Measurements from ENCODE around the gene ZNF467.
A peak's percentile ranks its signal among the peaks of the same experiment; 100 is the strongest.

Gene ZNF467

GRCh38 chr7:149806726-149807125 lies 33.3 kb upstream of the ZNF467 start:
- Histone ChIP-seq H3K27me3 (ENCODE audit: control insufficient read depth in 3 of 3, insufficient read depth in 3 of 3, low read depth in 1 of 3, low read length in 3 of 3) (peaks cover 0 to 9% (median 0%) of the 10 kb centered on the region in 3 experiments), H3K14ac (ENCODE audit: low read length) (no peak overlapping the region), H3K4me1 (ENCODE audit: control insufficient read depth in 2 of 2, insufficient read depth in 1 of 2, low read depth in 1 of 2, low read length in 2 of 2) (peaks cover 0 to 2% of the 10 kb centered on the region in 2 donors), H2BK15ac (ENCODE audit: low read length) (no peak overlapping the region), H3K9me3 (replicated peaks in 1 of 2; ENCODE audit: control insufficient read depth in 2 of 2, insufficient read depth in 1 of 2, low read depth in 1 of 2, low read length in 2 of 2) (no peaks in the 10 kb centered on the region), H3K4me2 (ENCODE audit: insufficient read depth, low read length, poor library complexity, severe bottlenecking) (no peak overlapping the region), H3K18ac (ENCODE audit: low read length) (peak overlapping the region; percentile 53), H2BK12ac (ENCODE audit: low read length) (peak overlapping the region; percentile 89), H4K8ac (ENCODE audit: low read depth, low read length) (no peak overlapping the region), H3K23ac (ENCODE audit: low read depth, low read length, poor library complexity) (peak overlapping the region; percentile 49), H3K4ac (ENCODE audit: low read length) (peak overlapping the region; percentile 12), H2AFZ (ENCODE audit: low read length) (no peak overlapping the region), H3K9ac (ENCODE audit: low read depth, low read length, poor library complexity) (peak overlapping the region; percentile 66), H4K91ac (ENCODE audit: low read depth, low read length, poor library complexity) (no peak overlapping the region), H2BK120ac (ENCODE audit: low read depth, low read length) (no peak overlapping the region), H3K36me3 (replicated peaks in 1 of 2; ENCODE audit: control insufficient read depth in 2 of 2, insufficient read depth in 2 of 2, low read length in 2 of 2) (no peaks in the 10 kb centered on the region), H3K79me1 (ENCODE audit: low read depth, low read length) (no peaks in the 10 kb centered on the region), H2AK5ac (ENCODE audit: low read depth, low read length) (peak overlapping the region; percentile 42), H3K4me3 (ENCODE audit: low read length in 2 of 2) (no peak overlapping the region), H2BK5ac (ENCODE audit: low read length) (peak overlapping the region; percentile 7), H3K27ac (replicated peaks; ENCODE audit: low read length) (no peak overlapping the region)
- no peak for DNase-seq (ENCODE audit: low spot score)
- WGBS, 2 donors (ENCODE audit: extremely low coverage in 2 of 2, insufficient read length in 2 of 2, insufficient replicate concordance in 1 of 2): no CpG with 5 or more reads among the region's 16 CpGs

DNA sequence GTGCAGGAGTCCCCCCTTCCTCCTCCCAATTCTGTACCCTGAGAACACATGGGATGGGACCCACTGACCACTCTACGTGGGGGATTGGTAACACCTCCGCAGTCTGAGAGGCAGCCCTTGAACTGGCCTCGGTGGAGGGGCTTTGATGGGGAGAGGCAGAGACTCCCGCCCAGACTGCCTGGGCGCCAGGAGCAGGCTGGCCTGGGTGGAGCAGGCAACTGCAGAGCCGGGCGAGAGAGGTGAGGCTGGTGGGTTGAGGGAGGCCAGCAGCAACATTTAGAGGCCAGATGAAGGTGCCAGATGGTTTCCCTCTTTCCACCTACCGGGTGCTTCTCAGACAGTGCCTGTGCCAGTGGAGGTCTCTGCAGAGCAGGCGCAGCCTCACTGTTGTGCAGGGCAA lies 30.7 kb upstream of the ZNF467 start:
- Histone ChIP-seq H3K4me1 (ENCODE audit: control insufficient read depth in 2 of 2, insufficient read depth in 1 of 2, low read depth in 1 of 2, low read length in 2 of 2) (no peaks in the 10 kb centered on the region), H3K4ac (ENCODE audit: low read length) (no peak overlapping the region), H3K79me1 (ENCODE audit: low read depth, low read length) (no peaks in the 10 kb centered on the region), H3K4me2 (ENCODE audit: insufficient read depth, low read length, poor library complexity, severe bottlenecking) (no peak overlapping the region), H3K18ac (ENCODE audit: low read length) (peak overlapping the region; percentile 80), H3K14ac (ENCODE audit: low read length) (peak overlapping the region; percentile 71), H2BK120ac (ENCODE audit: low read depth, low read length) (no peak overlapping the region), H3K36me3 (replicated peaks in 1 of 2; ENCODE audit: control insufficient read depth in 2 of 2, insufficient read depth in 2 of 2, low read length in 2 of 2) (no peaks in the 10 kb centered on the region), H2AK5ac (ENCODE audit: low read depth, low read length) (peak overlapping the region; percentile 95), H3K27ac (replicated peaks; ENCODE audit: low read length) (no peak overlapping the region), H3K9ac (ENCODE audit: low read depth, low read length, poor library complexity) (peak overlapping the region; percentile 21), H2BK12ac (ENCODE audit: low read length) (peak overlapping the region; percentile 4), H4K91ac (ENCODE audit: low read depth, low read length, poor library complexity) (no peak overlapping the region), H2BK15ac (ENCODE audit: low read length) (no peak overlapping the region), H3K23ac (ENCODE audit: low read depth, low read length, poor library complexity) (peak overlapping the region; percentile 91), H2BK5ac (ENCODE audit: low read length) (no peak overlapping the region), H4K8ac (ENCODE audit: low read depth, low read length) (peak overlapping the region; percentile 98), H3K4me3 (ENCODE audit: low read length in 2 of 2) (no peak overlapping the region), H2AFZ (ENCODE audit: low read length) (no peak overlapping the region), H3K9me3 (replicated peaks in 1 of 2; ENCODE audit: control insufficient read depth in 2 of 2, insufficient read depth in 1 of 2, low read depth in 1 of 2, low read length in 2 of 2) (no peaks in the 10 kb centered on the region), H3K27me3 (ENCODE audit: control insufficient read depth in 3 of 3, insufficient read depth in 3 of 3, low read depth in 1 of 3, low read length in 3 of 3) (peaks cover 0 to 9% (median 0%) of the 10 kb centered on the region in 3 experiments)
- WGBS, 2 donors (ENCODE audit: extremely low coverage in 2 of 2, insufficient read length in 2 of 2, insufficient replicate concordance in 1 of 2): no CpG with 5 or more reads among the region's 9 CpGs
- no peak for DNase-seq (ENCODE audit: low spot score)

GRCh38 chr7:149803551-149804074 lies 30.2 kb upstream of the ZNF467 start:
- H3K9me3 ChIP-seq (replicated peaks in 1 of 2; ENCODE audit: control insufficient read depth in 2 of 2, insufficient read depth in 1 of 2, low read depth in 1 of 2, low read length in 2 of 2): no peaks in the 10 kb centered on the region
- no peak for DNase-seq (ENCODE audit: low spot score)
- no peak overlapping the region for H2AFZ ChIP-seq (ENCODE audit: low read length)
- H3K36me3 ChIP-seq (replicated peaks in 1 of 2; ENCODE audit: control insufficient read depth in 2 of 2, insufficient read depth in 2 of 2, low read length in 2 of 2): no peaks in the 10 kb centered on the region
- H2AK5ac ChIP-seq (ENCODE audit: low read depth, low read length): peak overlapping the region; percentile 95
- no peak overlapping the region for H4K91ac ChIP-seq (ENCODE audit: low read depth, low read length, poor library complexity)
- no peak overlapping the region for H3K27ac ChIP-seq (replicated peaks; ENCODE audit: low read length)
- H2BK120ac ChIP-seq (ENCODE audit: low read depth, low read length): no peak overlapping the region
- no CpG with 5 or more reads among the region's 17 CpGs for WGBS, 2 donors (ENCODE audit: extremely low coverage in 2 of 2, insufficient read length in 2 of 2, insufficient replicate concordance in 1 of 2)
- H3K79me1 ChIP-seq (ENCODE audit: low read depth, low read length): no peaks in the 10 kb centered on the region
- peak overlapping the region; percentile 80 for H3K18ac ChIP-seq (ENCODE audit: low read length)
- H3K14ac ChIP-seq (ENCODE audit: low read length): peak overlapping the region; percentile 71
- peak overlapping the region; percentile 85 for H2BK15ac ChIP-seq (ENCODE audit: low read length)
- no peaks in the 10 kb centered on the region for H3K4me1 ChIP-seq (ENCODE audit: control insufficient read depth in 2 of 2, insufficient read depth in 1 of 2, low read depth in 1 of 2, low read length in 2 of 2)
- H2BK12ac ChIP-seq (ENCODE audit: low read length): no peak overlapping the region
- H2BK5ac ChIP-seq (ENCODE audit: low read length): peak overlapping the region; percentile 75
- no peak overlapping the region for H3K4me3 ChIP-seq (ENCODE audit: low read length in 2 of 2)
- H3K27me3 ChIP-seq (ENCODE audit: control insufficient read depth in 3 of 3, insufficient read depth in 3 of 3, low read depth in 1 of 3, low read length in 3 of 3): peaks cover 0 to 9% (median 0%) of the 10 kb centered on the region in 3 experiments
- H3K9ac ChIP-seq (ENCODE audit: low read depth, low read length, poor library complexity): no peak overlapping the region
- H3K23ac ChIP-seq (ENCODE audit: low read depth, low read length, poor library complexity): peak overlapping the region; percentile 91
- no peak overlapping the region for H3K4me2 ChIP-seq (ENCODE audit: insufficient read depth, low read length, poor library complexity, severe bottlenecking)
- no peak overlapping the region for H3K4ac ChIP-seq (ENCODE audit: low read length)
- peak overlapping the region; percentile 98 for H4K8ac ChIP-seq (ENCODE audit: low read depth, low read length)

GRCh38 chr7:149802966-149803365 lies 29.6 kb upstream of the ZNF467 start:
- Histone ChIP-seq H3K4me2 (ENCODE audit: insufficient read depth, low read length, poor library complexity, severe bottlenecking) (no peak overlapping the region), H3K14ac (ENCODE audit: low read length) (no peak overlapping the region), H3K36me3 (replicated peaks in 1 of 2; ENCODE audit: control insufficient read depth in 2 of 2, insufficient read depth in 2 of 2, low read length in 2 of 2) (no peaks in the 10 kb centered on the region), H3K27me3 (ENCODE audit: control insufficient read depth in 3 of 3, insufficient read depth in 3 of 3, low read depth in 1 of 3, low read length in 3 of 3) (peaks cover 0 to 9% (median 0%) of the 10 kb centered on the region in 3 experiments), H2BK12ac (ENCODE audit: low read length) (no peak overlapping the region), H2BK120ac (ENCODE audit: low read depth, low read length) (no peak overlapping the region), H3K4me3 (ENCODE audit: low read length in 2 of 2) (no peak overlapping the region), H3K27ac (replicated peaks; ENCODE audit: low read length) (no peak overlapping the region), H3K4ac (ENCODE audit: low read length) (no peak overlapping the region), H3K23ac (ENCODE audit: low read depth, low read length, poor library complexity) (peak overlapping the region; percentile 91), H2BK5ac (ENCODE audit: low read length) (no peak overlapping the region), H2AK5ac (ENCODE audit: low read depth, low read length) (peak overlapping the region; percentile 95), H2BK15ac (ENCODE audit: low read length) (peak overlapping the region; percentile 85), H3K9ac (ENCODE audit: low read depth, low read length, poor library complexity) (no peak overlapping the region), H3K4me1 (ENCODE audit: control insufficient read depth in 2 of 2, insufficient read depth in 1 of 2, low read depth in 1 of 2, low read length in 2 of 2) (no peaks in the 10 kb centered on the region), H4K8ac (ENCODE audit: low read depth, low read length) (no peak overlapping the region), H3K79me1 (ENCODE audit: low read depth, low read length) (no peaks in the 10 kb centered on the region), H3K9me3 (replicated peaks in 1 of 2; ENCODE audit: control insufficient read depth in 2 of 2, insufficient read depth in 1 of 2, low read depth in 1 of 2, low read length in 2 of 2) (no peaks in the 10 kb centered on the region), H3K18ac (ENCODE audit: low read length) (peak overlapping the region; percentile 80), H2AFZ (ENCODE audit: low read length) (no peak overlapping the region), H4K91ac (ENCODE audit: low read depth, low read length, poor library complexity) (no peak overlapping the region)
- no CpG with 5 or more reads among the region's 12 CpGs for WGBS, 2 donors (ENCODE audit: extremely low coverage in 2 of 2, insufficient read length in 2 of 2, insufficient replicate concordance in 1 of 2)
- DNase-seq (ENCODE audit: low spot score): no peak
